ENCODE data around the gene CSNK1G3.
"Not testable (repeated sequence)": the region's sequence is repeated elsewhere in the genome, so short reads cannot be mapped to it uniquely, and the experiment has no call there.

CSNK1G3 gene

GRCh38 chr5:123490974-123491373, 21.0 kb upstream of the CSNK1G3 start:
- no peak for DNase-seq (ENCODE audit: low read depth)
- H3K4me3 ChIP-seq (ENCODE audit: low read depth, low read length): no peak overlapping the region
- no peak for TF ChIP-seq MYC (IDR thresholded peaks at IDR 0.05; ENCODE audit: low read depth, low read length)
- no peak for TF ChIP-seq MAX (IDR thresholded peaks at IDR 0.05; ENCODE audit: low read depth, low read length)
- TF ChIP-seq CTCF (IDR thresholded peaks at IDR 0.05; ENCODE audit: low read depth, low read length): no peak
- no peak for TF ChIP-seq POLR2A (IDR thresholded peaks at IDR 0.05; ENCODE audit: extremely low read depth, insufficient read length)

- H3K4me3 ChIP-seq (ENCODE audit: low read depth, low read length); DNase-seq (ENCODE audit: low read depth): not testable (repeated sequence)
Measured at GRCh38 chr5:123495211-123495610, 16.8 kb upstream of the CSNK1G3 start.

GRCh38 chr5:123496892-123497291, 15.1 kb upstream of the CSNK1G3 start:
- no peak overlapping the region for H3K4me3 ChIP-seq (ENCODE audit: low read depth, low read length)
- no peak for DNase-seq (ENCODE audit: low read depth)
- TF ChIP-seq POLR2A (IDR thresholded peaks at IDR 0.05; ENCODE audit: extremely low read depth, insufficient read length): no peak
- TF ChIP-seq CTCF (IDR thresholded peaks at IDR 0.05; ENCODE audit: low read depth, low read length): no peak
- no peak for TF ChIP-seq MYC (IDR thresholded peaks at IDR 0.05; ENCODE audit: low read depth, low read length)
- TF ChIP-seq MAX (IDR thresholded peaks at IDR 0.05; ENCODE audit: low read depth, low read length): no peak

- TF ChIP-seq CTCF (IDR thresholded peaks at IDR 0.05; ENCODE audit: low read depth, low read length) (no peak), POLR2A (IDR thresholded peaks at IDR 0.05; ENCODE audit: extremely low read depth, insufficient read length) (no peak), MYC (IDR thresholded peaks at IDR 0.05; ENCODE audit: low read depth, low read length) (no peak), MAX (IDR thresholded peaks at IDR 0.05; ENCODE audit: low read depth, low read length) (no peak)
- no peak for DNase-seq (ENCODE audit: low read depth)
- no peak overlapping the region for H3K4me3 ChIP-seq (ENCODE audit: low read depth, low read length)
Measured at GRCh38 chr5:123500471-123500870, 11.5 kb upstream of the CSNK1G3 start.

GRCh38 chr5:123502120-123502519, 9.9 kb upstream of the CSNK1G3 start:
- no peak for TF ChIP-seq CTCF (IDR thresholded peaks at IDR 0.05; ENCODE audit: low read depth, low read length)
- no peak for TF ChIP-seq MAX (IDR thresholded peaks at IDR 0.05; ENCODE audit: low read depth, low read length)
- no peak for TF ChIP-seq MYC (IDR thresholded peaks at IDR 0.05; ENCODE audit: low read depth, low read length)
- TF ChIP-seq POLR2A (IDR thresholded peaks at IDR 0.05; ENCODE audit: extremely low read depth, insufficient read length): no peak
- no peak for DNase-seq (ENCODE audit: low read depth)
- no peak overlapping the region for H3K4me3 ChIP-seq (ENCODE audit: low read depth, low read length)

- no peak for DNase-seq (ENCODE audit: low read depth)
- TF ChIP-seq CTCF (IDR thresholded peaks at IDR 0.05; ENCODE audit: low read depth, low read length): no peak
- TF ChIP-seq MYC (IDR thresholded peaks at IDR 0.05; ENCODE audit: low read depth, low read length): no peak
- TF ChIP-seq MAX (IDR thresholded peaks at IDR 0.05; ENCODE audit: low read depth, low read length): no peak
- H3K4me3 ChIP-seq (ENCODE audit: low read depth, low read length): no peak overlapping the region
Measured at GRCh38 chr5:123503299-123503698, 8.7 kb upstream of the CSNK1G3 start.

Data from NB4 (cell line).